ENCODE data around the gene SLC35B3. TPM values are rescaled to one million over a fixed set of nuclear protein-coding genes. Genes with fewer than 3 reads are reported as not detected.
"Not testable (repeated sequence)": the region's sequence is repeated elsewhere in the genome, so short reads cannot be mapped to it uniquely, and the experiment has no call there.

SLC35B3 gene
- polyA plus RNA-seq, 3 donors from 2014 or later: 10.8 to 15.6 (median 14.1) TPM

DNA sequence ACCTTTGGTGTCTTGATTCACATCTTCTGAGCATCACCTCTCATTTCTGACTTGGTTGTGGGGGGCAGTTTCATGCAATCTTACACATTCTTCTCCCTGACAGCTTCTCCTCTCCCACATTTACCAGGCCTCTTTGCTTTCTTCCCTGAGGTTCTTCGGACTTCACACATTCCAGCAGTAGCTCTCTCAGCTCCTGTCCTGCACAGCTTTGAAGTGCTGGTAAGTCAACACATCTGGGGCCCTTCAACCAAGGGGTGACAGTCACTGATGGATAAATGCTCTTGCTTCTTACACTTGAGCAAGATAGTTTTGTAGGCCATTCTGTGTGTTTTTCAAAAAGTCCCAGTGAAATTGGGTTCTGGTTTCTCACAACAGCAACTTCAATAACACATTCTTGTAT lies 2.5 kb upstream of the SLC35B3 start:
- Mint-ChIP-seq H3K9me3 (peaks cover 0 to 3% (median 0%) of the 10 kb centered on the region in 6 donors), H3K27me3 (ENCODE audit: low read depth in 3 of 3) (peaks cover 12 to 16% (median 13%) of the 10 kb centered on the region in 3 donors), H3K4me1 (peaks cover 32 to 37% of the 10 kb centered on the region in 2 donors), H3K4me3 (peak overlapping the region in 1 of 5 donors; percentile 20), H3K27ac (peak overlapping the region in 1 of 6 donors; percentile 47), H3K36me3 (no peaks in the 10 kb centered on the region)
- no peak for DNase-seq

GRCh38 chr6:8436966-8437365 lies 1.6 kb upstream of the SLC35B3 start:
- Mint-ChIP-seq H3K9me3 (peaks cover 0 to 3% (median 0%) of the 10 kb centered on the region in 6 donors), H3K27ac (peak overlapping the region in 2 of 6 donors; percentile 38 to 65), H3K4me1 (peaks cover 40 to 45% of the 10 kb centered on the region in 2 donors), H3K4me3 (peak overlapping the region in 3 of 5 donors; percentile 6 to 57 (median 38)), H3K27me3 (ENCODE audit: low read depth in 3 of 3) (peaks cover 12 to 16% (median 13%) of the 10 kb centered on the region in 3 donors), H3K36me3 (no peaks in the 10 kb centered on the region)
- no peak for DNase-seq

GRCh38 chr6:8435845-8436168 lies 462 bp upstream of the SLC35B3 start:
- peak overlapping the region; percentile 91 to 98 (median 96) for H3K27ac Mint-ChIP-seq
- H3K4me3 Mint-ChIP-seq: peak overlapping the region; percentile 85 to 96 (median 94)
- no peak for DNase-seq
- H3K27me3 Mint-ChIP-seq (ENCODE audit: low read depth in 3 of 3): peaks cover 12 to 16% (median 13%) of the 10 kb centered on the region in 3 donors
- no peaks in the 10 kb centered on the region for H3K36me3 Mint-ChIP-seq
- peaks cover 0 to 3% (median 0%) of the 10 kb centered on the region in 6 donors for H3K9me3 Mint-ChIP-seq
- peaks cover 46 to 57% of the 10 kb centered on the region in 2 donors for H3K4me1 Mint-ChIP-seq

DNA sequence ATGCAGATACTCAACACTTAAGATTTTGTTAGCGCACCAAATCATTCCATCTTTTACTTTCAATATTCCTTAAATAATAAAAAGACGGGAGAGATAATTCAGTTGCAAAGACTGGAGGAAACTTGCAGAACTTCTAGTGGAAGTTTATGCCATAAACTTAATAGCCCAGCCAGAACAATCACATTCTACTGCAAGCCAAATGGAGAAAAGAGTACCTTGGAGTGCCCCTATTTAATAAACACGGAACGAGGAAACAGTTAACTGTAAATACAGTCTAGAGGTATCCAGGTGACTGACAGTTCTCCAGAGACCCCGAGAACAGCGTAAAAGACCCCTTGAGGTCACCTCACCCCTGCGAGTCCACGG lies 635 bp downstream of the SLC35B3 start:
- H3K4me3 Mint-ChIP-seq: peak overlapping the region; percentile 85 to 96 (median 94)
- no peak for DNase-seq
- peaks cover 12 to 16% (median 14%) of the 10 kb centered on the region in 3 donors for H3K27me3 Mint-ChIP-seq (ENCODE audit: low read depth in 3 of 3)
- H3K36me3 Mint-ChIP-seq: peaks cover 0 to 3% (median 0%) of the 10 kb centered on the region in 3 donors
- H3K27ac Mint-ChIP-seq: peak overlapping the region; percentile 91 to 98 (median 96)
- peaks cover 46 to 57% of the 10 kb centered on the region in 2 donors for H3K4me1 Mint-ChIP-seq
- peaks cover 0 to 3% (median 0%) of the 10 kb centered on the region in 6 donors for H3K9me3 Mint-ChIP-seq

DNA sequence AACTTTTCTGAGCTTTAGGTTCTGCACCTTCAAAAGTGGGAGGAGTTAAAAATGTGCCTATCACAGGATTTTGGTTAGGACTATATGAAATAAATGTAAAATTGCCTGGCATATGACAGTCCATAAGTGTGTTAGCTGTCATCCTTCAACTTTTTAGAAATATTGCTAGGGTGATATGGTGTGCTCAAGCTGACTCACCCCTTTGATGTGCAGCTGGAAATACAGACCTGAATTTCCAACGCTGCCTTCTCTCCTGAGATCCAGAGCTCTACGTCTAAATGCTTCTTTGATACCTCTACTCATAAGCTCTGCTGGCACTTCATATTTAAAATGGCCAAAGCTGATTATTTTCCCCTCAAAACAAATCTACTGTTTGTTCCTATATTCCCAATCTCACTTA lies 2.7 kb downstream of the SLC35B3 start:
- Mint-ChIP-seq H3K36me3 (peaks cover 0 to 6% (median 0%) of the 10 kb centered on the region in 3 donors), H3K9me3 (no peaks in the 10 kb centered on the region), H3K4me1 (peaks cover 46 to 57% of the 10 kb centered on the region in 2 donors), H3K27ac (peak overlapping the region in 5 of 6 donors; percentile 3 to 7 (median 5)), H3K4me3 (no peak overlapping the region), H3K27me3 (ENCODE audit: low read depth in 3 of 3) (peaks cover 12 to 15% (median 12%) of the 10 kb centered on the region in 3 donors)
- DNase-seq: no peak

GRCh38 chr6:8429821-8430220 lies 5.5 kb downstream of the SLC35B3 start:
- Mint-ChIP-seq H3K27me3 (ENCODE audit: low read depth in 3 of 3) (peaks cover 0 to 3% (median 2%) of the 10 kb centered on the region in 3 donors), H3K4me1 (peaks cover 30 to 40% of the 10 kb centered on the region in 2 donors), H3K9me3 (no peaks in the 10 kb centered on the region), H3K36me3 (peaks cover 13 to 25% (median 16%) of the 10 kb centered on the region in 3 donors), H3K27ac (no peak overlapping the region), H3K4me3 (no peak overlapping the region)
- no peak for DNase-seq

DNA sequence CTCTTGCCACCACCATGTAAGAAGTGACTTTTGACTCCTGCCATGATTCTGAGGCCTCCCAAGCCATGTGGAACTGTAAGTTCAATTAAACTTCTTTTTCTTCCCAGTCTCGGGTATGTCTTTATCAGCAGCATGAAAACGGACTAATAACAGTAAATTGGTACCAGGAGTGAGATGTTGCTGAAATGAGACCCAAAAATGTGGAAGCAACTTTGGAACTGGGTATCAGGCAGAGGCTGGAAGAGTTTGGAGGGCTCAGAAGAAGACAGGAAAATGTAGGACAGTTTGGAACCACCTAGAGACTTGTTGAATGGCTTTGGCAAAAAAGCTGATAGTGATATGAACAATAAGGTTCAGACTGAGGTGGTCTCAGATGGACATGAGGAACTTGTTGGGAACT lies 8.8 kb downstream of the SLC35B3 start:
- not testable (repeated sequence) for H3K9me3 Mint-ChIP-seq; H3K4me3 Mint-ChIP-seq; H3K27me3 Mint-ChIP-seq (ENCODE audit: low read depth in 3 of 3); DNase-seq; H3K4me1 Mint-ChIP-seq
- H3K27ac Mint-ChIP-seq: peak overlapping the region in 1 of 6 donors; percentile 31
- H3K36me3 Mint-ChIP-seq: peaks cover 13 to 42% (median 23%) of the 10 kb centered on the region in 3 donors

DNA sequence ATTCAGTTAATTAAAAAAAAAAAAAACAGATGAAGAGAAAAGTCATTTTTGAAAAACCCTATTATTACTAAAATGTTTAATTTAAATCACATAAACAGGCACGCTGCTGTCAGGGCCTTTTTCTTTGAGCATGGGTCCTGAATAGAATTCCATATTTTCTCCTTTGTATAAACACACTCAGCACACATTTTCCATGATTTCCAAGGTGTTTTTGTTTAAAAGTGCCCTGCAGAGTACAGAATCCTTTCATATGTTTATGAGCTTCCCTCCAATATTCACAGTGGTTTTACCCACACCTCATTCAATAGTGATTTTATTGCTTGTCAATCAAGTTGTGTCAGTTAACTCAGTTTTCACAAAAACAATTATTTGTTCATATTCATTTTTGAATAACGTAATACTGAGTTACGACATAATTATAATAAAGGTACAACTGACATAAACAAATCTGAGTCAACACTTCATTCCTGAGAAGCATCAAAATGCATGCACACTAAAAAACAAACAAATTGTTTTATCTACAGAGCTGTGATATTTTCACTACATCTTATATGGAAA lies 15.2 kb downstream of the SLC35B3 start:
- no peaks in the 10 kb centered on the region for H3K27me3 Mint-ChIP-seq (ENCODE audit: low read depth in 3 of 3)
- no peak for DNase-seq
- no peak overlapping the region for H3K4me3 Mint-ChIP-seq
- no peak overlapping the region for H3K27ac Mint-ChIP-seq
- no peaks in the 10 kb centered on the region for H3K9me3 Mint-ChIP-seq
- H3K36me3 Mint-ChIP-seq: peaks cover 27 to 53% (median 44%) of the 10 kb centered on the region in 3 donors
- peaks cover 0 to 6% of the 10 kb centered on the region in 2 donors for H3K4me1 Mint-ChIP-seq

GRCh38 chr6:8415913-8416312 lies 19.4 kb downstream of the SLC35B3 start:
- Mint-ChIP-seq H3K27me3 (ENCODE audit: low read depth in 3 of 3) (no peaks in the 10 kb centered on the region), H3K36me3 (peaks cover 39 to 63% (median 58%) of the 10 kb centered on the region in 3 donors), H3K4me3 (no peak overlapping the region), H3K9me3 (no peaks in the 10 kb centered on the region), H3K4me1 (peaks cover 2 to 17% of the 10 kb centered on the region in 2 donors), H3K27ac (no peak overlapping the region)
- no peak for DNase-seq

GRCh38 chr6:8415280-8415679 lies 20.1 kb downstream of the SLC35B3 start:
- DNase-seq: no peak
- no peak overlapping the region for H3K4me3 Mint-ChIP-seq
- H3K36me3 Mint-ChIP-seq: peaks cover 40 to 69% (median 58%) of the 10 kb centered on the region in 3 donors
- H3K9me3 Mint-ChIP-seq: no peaks in the 10 kb centered on the region
- H3K27me3 Mint-ChIP-seq (ENCODE audit: low read depth in 3 of 3): no peaks in the 10 kb centered on the region
- H3K4me1 Mint-ChIP-seq: peaks cover 2 to 17% of the 10 kb centered on the region in 2 donors
- no peak overlapping the region for H3K27ac Mint-ChIP-seq

- Mint-ChIP-seq H3K4me1 (peaks cover 2 to 17% of the 10 kb centered on the region in 2 donors), H3K36me3 (peaks cover 40 to 70% (median 59%) of the 10 kb centered on the region in 3 donors), H3K27me3 (ENCODE audit: low read depth in 3 of 3) (peaks cover 0 to 2% (median 0%) of the 10 kb centered on the region in 3 donors), H3K4me3 (no peak overlapping the region), H3K9me3 (no peaks in the 10 kb centered on the region), H3K27ac (no peak overlapping the region)
- no peak for DNase-seq
Measured at GRCh38 chr6:8414844-8415243, 20.5 kb downstream of the SLC35B3 start.

DNA sequence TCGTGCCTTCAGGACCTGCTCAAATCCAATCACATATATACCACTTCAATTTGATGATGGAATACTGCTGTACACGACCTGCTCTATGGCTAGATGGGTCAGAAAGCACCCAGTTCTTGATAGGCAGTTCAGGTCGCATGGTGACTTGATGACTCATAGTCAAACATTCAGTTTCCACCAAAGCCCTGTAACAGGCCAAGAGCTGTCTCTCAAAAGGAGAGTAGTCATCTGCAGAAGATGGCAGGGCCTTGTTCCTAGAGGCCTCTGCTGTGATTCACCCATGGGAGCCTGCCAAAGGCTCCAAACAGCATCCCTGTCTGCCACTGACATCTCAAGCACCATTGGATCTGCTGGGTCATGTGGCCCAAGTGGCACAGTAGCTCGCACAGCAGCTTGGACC lies 29.4 kb downstream of the SLC35B3 start:
- not testable (repeated sequence) for H3K4me1 Mint-ChIP-seq; DNase-seq; H3K27me3 Mint-ChIP-seq (ENCODE audit: low read depth in 3 of 3); H3K9me3 Mint-ChIP-seq; H3K4me3 Mint-ChIP-seq; H3K27ac Mint-ChIP-seq
- peaks cover 28 to 52% (median 43%) of the 10 kb centered on the region in 3 donors for H3K36me3 Mint-ChIP-seq

GRCh38 chr6:8402546-8402945 lies 32.8 kb downstream of the SLC35B3 start:
- Mint-ChIP-seq H3K27ac (no peak overlapping the region), H3K36me3 (peaks cover 15 to 26% (median 22%) of the 10 kb centered on the region in 3 donors), H3K27me3 (ENCODE audit: low read depth in 3 of 3) (peaks cover 0 to 1% (median 0%) of the 10 kb centered on the region in 3 donors), H3K4me1 (no peaks in the 10 kb centered on the region), H3K4me3 (no peak overlapping the region), H3K9me3 (peaks cover 0 to 2% (median 0%) of the 10 kb centered on the region in 6 donors)
- no peak for DNase-seq

GRCh38 chr6:8400663-8401062 lies 34.7 kb downstream of the SLC35B3 start:
- Mint-ChIP-seq H3K27me3 (ENCODE audit: low read depth in 3 of 3) (peaks cover 0 to 1% (median 0%) of the 10 kb centered on the region in 3 donors), H3K9me3 (peaks cover 0 to 5% (median 0%) of the 10 kb centered on the region in 6 donors), H3K27ac (no peak overlapping the region), H3K4me1 (no peaks in the 10 kb centered on the region), H3K4me3 (no peak overlapping the region), H3K36me3 (peaks cover 18 to 32% (median 18%) of the 10 kb centered on the region in 3 donors)
- DNase-seq: no peak

All from immature natural killer cell (primary cell).